DND-41 (cell line): ENCODE measurements around the gene ACTMAP.

ENCODE experiments used
- CTCF ChIP-seq: IDR thresholded peaks from 2 replicates; pipeline ENCODE4 v1.5.1; 2012; ENCODE audit warnings: borderline replicate concordance, low read length, moderate library complexity, mild to moderate bottlenecking; ENCODE audit not compliant: poor library complexity, severe bottlenecking; ENCODE audit errors: extremely low read depth
- EZH2 ChIP-seq: IDR thresholded peaks from 3 replicates; pipeline ENCODE4 v1.6.1; 2012; ENCODE audit warnings: borderline replicate concordance, low read depth, mild to moderate bottlenecking, moderate library complexity, low read length, inconsistent platforms; ENCODE audit not compliant: severe bottlenecking

GRCh38 chr19:40781140-40781539, 30.9 kb upstream of the ACTMAP start:
- TF ChIP-seq CTCF (no peak), EZH2 (no peak)
